Osteoblast (primary cell): ENCODE measurements around the gene MYH10. TPM values are rescaled to one million over a fixed set of nuclear protein-coding genes. Genes with fewer than 3 reads are reported as not detected.

Experiments used
- DNase-seq: peaks from one replicate; pipeline ENCODE4 v3.0.0; 2011; ENCODE audit warnings: low spot score, mixed read lengths; ENCODE audit not compliant: insufficient read length; ENCODE audit errors: missing footprints
- H2AFZ ChIP-seq: 2 replicates; pipeline ENCODE4 v1.6.0; 2011; ENCODE audit warnings: mild to moderate bottlenecking, low read length
- H3K27ac ChIP-seq: 2 replicates; pipeline ENCODE4 v1.5.1; 2011; ENCODE audit warnings: mild to moderate bottlenecking, low read depth, low read length, moderate library complexity
- H3K27me3 ChIP-seq: 2 replicates; pipeline ENCODE4 v1.6.0; 2012; ENCODE audit warnings: mild to moderate bottlenecking, control low read depth, inconsistent platforms, low read length, moderate library complexity; ENCODE audit not compliant: insufficient read depth
- H3K36me3 ChIP-seq: 2 replicates; pipeline ENCODE4 v1.5.1; 2011; ENCODE audit warnings: mild to moderate bottlenecking, low read length, control low read depth, moderate library complexity; ENCODE audit not compliant: insufficient read depth
- H3K4me1 ChIP-seq: 2 replicates; pipeline ENCODE4 v1.5.1; 2011; ENCODE audit warnings: mild to moderate bottlenecking, low read length, control low read depth, moderate library complexity; ENCODE audit not compliant: insufficient read depth
- H3K4me2 ChIP-seq: 2 replicates; pipeline ENCODE4 v1.6.0; 2011; ENCODE audit warnings: mild to moderate bottlenecking, low read length; ENCODE audit not compliant: insufficient read depth
- H3K4me3 ChIP-seq: fragments of 200-600 bp; sonication (generic); 3 replicates; pipeline ENCODE4 v1.5.1; 2012; ENCODE audit warnings: mild to moderate bottlenecking, low read length, inconsistent platforms; ENCODE audit not compliant: insufficient read depth
- H3K79me2 ChIP-seq: 2 replicates; pipeline ENCODE4 v1.6.0; 2012; ENCODE audit warnings: mild to moderate bottlenecking, low read length, control low read depth, inconsistent platforms; ENCODE audit not compliant: insufficient read depth
- H3K9me3 ChIP-seq: 2 replicates; pipeline ENCODE4 v1.5.1; 2011; ENCODE audit warnings: low read depth, low read length, control low read depth
- H4K20me1 ChIP-seq: 2 replicates; pipeline ENCODE4 v1.6.0; 2012; ENCODE audit warnings: mild to moderate bottlenecking, low read length, control low read depth; ENCODE audit not compliant: insufficient read depth
- CTCF ChIP-seq: IDR thresholded peaks from 2 replicates; pipeline ENCODE4 v1.5.1; 2011; ENCODE audit warnings: mild to moderate bottlenecking, low read depth, low read length, moderate library complexity; ENCODE audit errors: extremely low read depth
- total RNA-seq: library from RNA; depleted of rRNA; stranded (reverse); fragments of >200 nt; gene quantifications from 2 replicates; pipeline ENCODE4 v1.2.3, GENCODE V29; 2012

The MYH10 gene
- total RNA-seq, 1 donor, result 40.9 TPM

DNA sequence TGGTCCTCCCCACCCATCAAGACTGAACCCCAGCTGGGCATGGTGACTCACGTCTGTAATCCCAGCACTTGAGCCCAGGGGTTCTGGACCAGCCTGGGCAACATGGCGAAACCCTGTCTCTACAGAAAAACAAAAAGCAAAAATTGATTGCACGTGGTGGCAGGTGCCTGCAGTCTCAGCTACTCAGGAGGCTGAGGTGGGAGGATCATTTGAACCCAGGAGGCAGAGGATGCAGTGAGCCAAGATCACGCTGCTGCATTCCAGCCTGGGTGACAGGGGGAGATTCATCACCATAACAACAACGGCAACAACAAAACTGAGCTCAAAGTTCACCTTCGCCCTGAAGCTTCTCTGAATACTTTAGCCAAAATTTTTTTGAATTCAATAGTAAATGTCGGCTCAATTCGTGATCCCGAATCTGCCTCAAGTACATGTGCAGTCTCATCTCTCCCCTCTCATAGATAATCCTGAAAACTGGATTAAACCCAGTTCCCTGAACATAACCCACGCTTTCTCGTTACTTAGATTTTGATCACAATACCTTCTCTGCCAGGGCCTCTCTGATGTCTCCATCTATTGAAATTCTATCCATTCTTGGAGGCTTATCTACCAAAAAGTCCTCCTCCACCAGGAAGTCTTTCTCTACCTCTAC, 13.5 kb upstream of the MYH10 start:
- H3K4me2 ChIP-seq, result no peak overlapping the region
- H3K4me1 ChIP-seq, result peaks cover under 1% of the 10 kb centered on the region
- no peaks in the 10 kb centered on the region for H3K79me2 ChIP-seq
- no peak overlapping the region for H3K27ac ChIP-seq
- H4K20me1 ChIP-seq, result no peaks in the 10 kb centered on the region
- no peaks in the 10 kb centered on the region for H3K36me3 ChIP-seq
- H3K4me3 ChIP-seq, result no peak overlapping the region
- no peak overlapping the region for H2AFZ ChIP-seq
- no peak for DNase-seq
- H3K27me3 ChIP-seq, result peaks cover 34% of the 10 kb centered on the region
- TF ChIP-seq CTCF, result no peak
- H3K9me3 ChIP-seq, result no peaks in the 10 kb centered on the region

GRCh38 chr17:8639709-8640108, 9.2 kb upstream of the MYH10 start:
- no peak for TF ChIP-seq CTCF
- Histone ChIP-seq H3K27me3 (peaks cover 41% of the 10 kb centered on the region), H2AFZ (no peak overlapping the region), H3K9me3 (no peaks in the 10 kb centered on the region), H3K79me2 (no peaks in the 10 kb centered on the region), H3K4me2 (no peak overlapping the region), H3K4me3 (no peak overlapping the region), H3K36me3 (no peaks in the 10 kb centered on the region), H3K27ac (no peak overlapping the region), H3K4me1 (no peaks in the 10 kb centered on the region), H4K20me1 (no peaks in the 10 kb centered on the region)
- no peak for DNase-seq

DNA sequence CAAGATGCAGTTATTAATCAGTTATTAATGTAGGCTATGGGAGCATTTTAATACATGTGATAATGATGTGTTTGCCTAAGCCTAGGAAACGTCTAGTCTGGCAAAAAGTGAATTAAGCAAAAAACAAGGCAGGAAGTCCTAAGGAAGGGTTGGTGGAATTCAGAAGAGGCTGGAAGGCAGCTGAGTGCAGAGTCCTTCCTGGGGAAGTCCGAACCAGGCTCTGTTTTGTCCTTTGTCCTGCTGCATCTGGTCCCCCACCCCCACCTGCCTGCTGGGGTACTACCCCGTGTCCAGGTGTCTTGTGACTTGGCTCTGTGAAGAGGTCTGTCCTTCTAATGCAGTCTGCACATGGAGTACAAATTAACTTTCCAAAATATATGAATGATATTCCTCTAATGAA, 1.5 kb upstream of the MYH10 start:
- H3K79me2 ChIP-seq, result peaks cover 28% of the 10 kb centered on the region
- H2AFZ ChIP-seq, result no peak overlapping the region
- peak; percentile 38 for DNase-seq
- peaks cover 19% of the 10 kb centered on the region for H3K27me3 ChIP-seq
- H3K27ac ChIP-seq, result no peak overlapping the region
- H4K20me1 ChIP-seq, result peaks cover 7% of the 10 kb centered on the region
- TF ChIP-seq CTCF, result no peak
- no peak overlapping the region for H3K4me3 ChIP-seq
- no peaks in the 10 kb centered on the region for H3K36me3 ChIP-seq
- peaks cover 11% of the 10 kb centered on the region for H3K4me1 ChIP-seq
- peak overlapping the region; percentile 96 for H3K4me2 ChIP-seq
- H3K9me3 ChIP-seq, result no peaks in the 10 kb centered on the region

GRCh38 chr17:8631554-8631877, 991 bp upstream of the MYH10 start:
- peaks cover 7% of the 10 kb centered on the region for H4K20me1 ChIP-seq
- H3K36me3 ChIP-seq, result no peaks in the 10 kb centered on the region
- no peaks in the 10 kb centered on the region for H3K9me3 ChIP-seq
- H3K4me1 ChIP-seq, result peaks cover 11% of the 10 kb centered on the region
- peaks cover 17% of the 10 kb centered on the region for H3K27me3 ChIP-seq
- peaks cover 30% of the 10 kb centered on the region for H3K79me2 ChIP-seq
- peak overlapping the region; percentile 37 for H3K27ac ChIP-seq
- peak overlapping the region; percentile 86 for H2AFZ ChIP-seq
- peak overlapping the region; percentile 96 for H3K4me2 ChIP-seq
- peak overlapping the region; percentile 95 for H3K4me3 ChIP-seq
- TF ChIP-seq CTCF, result no peak
- DNase-seq, result peak; percentile 61
